Measurements from ENCODE around the gene ARID4B.
"Not testable (repeated sequence)": the region's sequence is repeated elsewhere in the genome, so short reads cannot be mapped to it uniquely, and the experiment has no call there.

Gene ARID4B

GRCh38 chr1:235268379-235269125, 59.4 kb downstream of the ARID4B start:
- DNase-seq (ENCODE audit: low read depth, low spot score) = no peak

GRCh38 chr1:235266967-235267366, 61.0 kb downstream of the ARID4B start:
- no peak for DNase-seq (ENCODE audit: low read depth, low spot score)

GRCh38 chr1:235266325-235266724, 61.7 kb downstream of the ARID4B start:
- no peak for DNase-seq (ENCODE audit: low read depth, low spot score)

GRCh38 chr1:235265900-235266299, 62.1 kb downstream of the ARID4B start:
- no peak for DNase-seq (ENCODE audit: low read depth, low spot score)

- no peak for DNase-seq (ENCODE audit: low read depth, low spot score)
Observed at GRCh38 chr1:235264327-235264726, 63.7 kb downstream of the ARID4B start.

- no peak for DNase-seq (ENCODE audit: low read depth, low spot score)
Observed at GRCh38 chr1:235262539-235262938, 65.4 kb downstream of the ARID4B start.

GRCh38 chr1:235261243-235261642, 66.7 kb downstream of the ARID4B start:
- no peak for DNase-seq (ENCODE audit: low read depth, low spot score)

- no peak for DNase-seq (ENCODE audit: low read depth, low spot score)
Observed at GRCh38 chr1:235259133-235259778, 68.7 kb downstream of the ARID4B start.

GRCh38 chr1:235258068-235258467, 69.9 kb downstream of the ARID4B start:
- not testable (repeated sequence) for DNase-seq (ENCODE audit: low read depth, low spot score)

GRCh38 chr1:235254721-235255120, 73.3 kb downstream of the ARID4B start:
- no peak for DNase-seq (ENCODE audit: low read depth, low spot score)

- DNase-seq (ENCODE audit: low read depth, low spot score) = peak; percentile 58
Observed at GRCh38 chr1:235253219-235253962, 74.6 kb downstream of the ARID4B start.

- no peak for DNase-seq (ENCODE audit: low read depth, low spot score)
Observed at GRCh38 chr1:235250430-235250829, 77.5 kb downstream of the ARID4B start.

GRCh38 chr1:235246022-235246948, 81.7 kb downstream of the ARID4B start:
- no peak for DNase-seq (ENCODE audit: low read depth, low spot score)

GRCh38 chr1:235244974-235245592, 82.9 kb downstream of the ARID4B start:
- no peak for DNase-seq (ENCODE audit: low read depth, low spot score)

GRCh38 chr1:235240960-235241359, 87.0 kb downstream of the ARID4B start:
- DNase-seq (ENCODE audit: low read depth, low spot score) = no peak

- no peak for DNase-seq (ENCODE audit: low read depth, low spot score)
Observed at GRCh38 chr1:235239851-235240250, 88.1 kb downstream of the ARID4B start.

- DNase-seq (ENCODE audit: low read depth, low spot score) = no peak
Observed at GRCh38 chr1:235238558-235238957, 89.4 kb downstream of the ARID4B start.

GRCh38 chr1:235236128-235236527, 91.9 kb downstream of the ARID4B start:
- DNase-seq (ENCODE audit: low read depth, low spot score) = no peak

- no peak for DNase-seq (ENCODE audit: low read depth, low spot score)
Observed at GRCh38 chr1:235229868-235230267, 98.1 kb downstream of the ARID4B start.

GRCh38 chr1:235227414-235227813, 100.6 kb downstream of the ARID4B start:
- DNase-seq (ENCODE audit: low read depth, low spot score) = no peak

GRCh38 chr1:235226933-235227332, 101.0 kb downstream of the ARID4B start:
- DNase-seq (ENCODE audit: low read depth, low spot score) = no peak

All from smooth muscle cell of the brain vasculature (primary cell).